Upper lobe of left lung (tissue), 6 donors: ENCODE data around the gene MYLK3. TPM values are rescaled to one million over a fixed set of nuclear protein-coding genes. Genes with fewer than 3 reads are reported as not detected.

Source experiments
- ATAC-seq, 2 donors: fragments of 200-7000 bp; cut with Tn5 transposase; one replicate each; pipeline ENCODE4 v1.9.1; 2022; ENCODE audit warnings: mild to moderate bottlenecking in 2 of 2, moderate library complexity in 2 of 2; ENCODE audit not compliant: low FRiP score in 2 of 2
- DNase-seq, 2 donors: peaks; one replicate each; pipeline ENCODE4 v3.0.0-alpha.2; 2019 to 2020
- H3K27ac ChIP-seq, 4 donors: fragments of 200-600 bp; sonication (generic); one replicate each; pipeline ENCODE4 v1.5.1; 2016 to 2019
- H3K27me3 ChIP-seq, 4 donors: fragments of 200-600 bp; sonication (generic); one replicate each; pipeline ENCODE4 v1.5.1; 2017 to 2019
- H3K36me3 ChIP-seq, 4 donors: fragments of 200-600 bp; sonication (generic); one replicate each; pipeline ENCODE4 v1.5.1; 2016 to 2019
- H3K4me1 ChIP-seq, 4 donors: fragments of 200-600 bp; sonication (generic); one replicate each; pipeline ENCODE4 v1.5.1; 2018 to 2019
- H3K4me3 ChIP-seq, 4 donors: fragments of 200-600 bp; sonication (generic); one replicate each; pipeline ENCODE4 v1.5.1; 2017 to 2019; ENCODE audit warnings: mild to moderate bottlenecking in 2 of 4, moderate library complexity in 1 of 4
- H3K9me3 ChIP-seq, 4 donors: fragments of 200-600 bp; sonication (generic); one replicate each; pipeline ENCODE4 v1.5.1; 2018 to 2019
- CTCF ChIP-seq, 6 experiments: fragments of 450-650 bp in 4 of 6; fragments of 200-600 bp in 2 of 6; sonication (generic) in 2 of 6; IDR thresholded peaks; one replicate each; pipeline ENCODE4 v1.5.1; 2016 to 2019; ENCODE audit warnings: antibody characterized with exemption in 6 of 6
- EP300 ChIP-seq, 4 donors: sonication (generic); formaldehyde crosslinking; IDR thresholded peaks; one replicate each; pipeline ENCODE4 v1.5.1; 2017; ENCODE audit warnings: antibody characterized with exemption in 4 of 4, control low read depth in 2 of 4
- POLR2A ChIP-seq, 4 donors: fragments of 450-650 bp; IDR thresholded peaks; one replicate each; pipeline ENCODE4 v1.5.1; 2016 to 2017; ENCODE audit warnings: antibody characterized with exemption in 4 of 4, mild to moderate bottlenecking in 2 of 4
- POLR2AphosphoS5 ChIP-seq, 2 donors: sonication (generic); formaldehyde crosslinking; IDR thresholded peaks; one replicate each; pipeline ENCODE4 v1.5.1; 2017; ENCODE audit warnings: antibody characterized with exemption in 2 of 2
- WGBS, 2 donors: methylation state at CpG; one replicate each; pipeline ENCODE4 v1.1.5; 2017 to 2018; 5-methylcytosine and 5-hydroxymethylcytosine counted together
- total RNA-seq, 6 donors: library from RNA; depleted of rRNA in 4 of 6; stranded (reverse); fragments of >200 nt in 4 of 6; gene quantifications; one replicate each; pipeline versions ENCODE4 v1.1.0 to v1.2.1, GENCODE V29; 2016 to 2021
- donor health status: DM: no; HTN: no; CAD: no; lungs with moderate emphysema.
- donor health status: DM: no; HTN: yes; CAD: no; lungs with severe emphysema.

MYLK3 gene
- total RNA-seq, 6 donors from 2014 or later = 0.11 to 4.2 (median 1.1) TPM

- DNase-seq = no peak
- 86 to 91% methylated on average over 4 to 5 of the region's 5 CpGs for WGBS, 2 donors
- TF ChIP-seq POLR2A (IDR thresholded peaks at IDR 0.05) = no peak
- TF ChIP-seq EP300 (IDR thresholded peaks at IDR 0.05) = no peak
- no peak for TF ChIP-seq CTCF (IDR thresholded peaks at IDR 0.05)
- no peak for ATAC-seq
- H3K27ac ChIP-seq = no peak overlapping the region
- H3K4me3 ChIP-seq = no peak overlapping the region
- no peaks in the 10 kb centered on the region for H3K36me3 ChIP-seq
- H3K9me3 ChIP-seq = no peaks in the 10 kb centered on the region
- H3K4me1 ChIP-seq = no peaks in the 10 kb centered on the region
- H3K27me3 ChIP-seq = no peaks in the 10 kb centered on the region
These were observed 4.9 kb upstream of the MYLK3 start for GRCh38 chr16:46753015-46753414.

GRCh38 chr16:46751381-46751780, 3.2 kb upstream of the MYLK3 start:
- H3K4me1 ChIP-seq = no peaks in the 10 kb centered on the region

GRCh38 chr16:46748775-46749705, 896 bp upstream of the MYLK3 start:
- DNase-seq (no peak), ATAC-seq (no peak)
- Histone ChIP-seq H3K4me1 (no peaks in the 10 kb centered on the region), H3K36me3 (no peaks in the 10 kb centered on the region), H3K27ac (no peak overlapping the region), H3K27me3 (no peaks in the 10 kb centered on the region), H3K4me3 (no peak overlapping the region), H3K9me3 (no peaks in the 10 kb centered on the region)
- WGBS, 2 donors = 61 to 67% methylated on average over 14 to 20 of the region's 20 CpGs
- TF ChIP-seq EP300 (IDR thresholded peaks at IDR 0.05) (no peak), CTCF (IDR thresholded peaks at IDR 0.05) (no peak), POLR2A (IDR thresholded peaks at IDR 0.05) (no peak), POLR2AphosphoS5 (IDR thresholded peaks at IDR 0.05) (no peak)

More at GRCh38 chr16:46751381-46751780, 3.2 kb upstream of the MYLK3 start:
- no peak for DNase-seq
- TF ChIP-seq POLR2A (IDR thresholded peaks at IDR 0.05) = no peak
- TF ChIP-seq CTCF (IDR thresholded peaks at IDR 0.05) = no peak
- TF ChIP-seq POLR2AphosphoS5 (IDR thresholded peaks at IDR 0.05) = no peak
- TF ChIP-seq EP300 (IDR thresholded peaks at IDR 0.05) = no peak
- H3K27ac ChIP-seq = no peak overlapping the region
- H3K36me3 ChIP-seq = no peaks in the 10 kb centered on the region
- H3K4me3 ChIP-seq = no peak overlapping the region
- WGBS, 2 donors = 87 to 92% methylated on average over 7 of the region's 7 CpGs
- ATAC-seq = no peak
- H3K9me3 ChIP-seq = no peaks in the 10 kb centered on the region
- no peaks in the 10 kb centered on the region for H3K27me3 ChIP-seq

- no peaks in the 10 kb centered on the region for H3K27me3 ChIP-seq
- H3K27ac ChIP-seq = no peak overlapping the region
- no peaks in the 10 kb centered on the region for H3K36me3 ChIP-seq
- peaks cover 0 to 8% (median 0%) of the 10 kb centered on the region in 4 donors for H3K4me1 ChIP-seq
- H3K4me3 ChIP-seq = no peak overlapping the region
- no peak for TF ChIP-seq CTCF (IDR thresholded peaks at IDR 0.05)
- TF ChIP-seq POLR2AphosphoS5 (IDR thresholded peaks at IDR 0.05) = no peak
- 74 to 86% methylated on average over 9 to 14 of the region's 15 CpGs for WGBS, 2 donors
- ATAC-seq (peak; percentile 12 to 15), DNase-seq (no peak)
- no peaks in the 10 kb centered on the region for H3K9me3 ChIP-seq
These were observed 1.0 kb downstream of the MYLK3 start for GRCh38 chr16:46746821-46747776.
